ENCODE data around the gene PROX1. TPM values are rescaled to one million over a fixed set of nuclear protein-coding genes. Genes with fewer than 3 reads are reported as not detected.

Gene PROX1
- total and polyA plus RNA-seq, 2 experiments from 2014 or later = 4.8 to 15.7 TPM

DNA sequence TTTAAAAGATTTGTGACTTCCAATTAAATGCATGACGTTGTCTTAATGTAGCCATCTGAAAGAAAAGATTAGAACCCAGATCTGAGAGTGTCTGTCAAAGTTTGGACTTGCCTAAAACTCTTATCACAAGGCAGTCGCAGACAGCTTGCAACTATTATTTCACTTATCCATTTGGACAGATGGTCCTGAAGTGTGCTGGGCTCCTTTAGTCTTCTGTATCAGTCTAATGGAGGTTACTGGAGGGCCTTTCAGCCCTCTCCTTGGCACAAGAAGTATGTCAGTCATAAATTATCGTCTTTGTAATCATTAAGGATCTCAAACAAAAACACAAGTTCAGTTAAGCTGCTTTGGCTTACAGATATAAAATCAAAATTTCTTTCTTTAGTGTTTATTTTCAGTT, 15.5 kb downstream of the PROX1 start:
- DNase-seq (ENCODE audit: low spot score) = no peak
- Histone ChIP-seq H4K20me1 (ENCODE audit: insufficient read depth, poor library complexity, severe bottlenecking) (no peaks in the 10 kb centered on the region), H3K9me2 (replicated peaks; ENCODE audit: insufficient read depth) (no peaks in the 10 kb centered on the region), H3K27ac (no peak overlapping the region), H3K9me3 (ENCODE audit: low read depth) (no peaks in the 10 kb centered on the region), H3K4me2 (no peak overlapping the region), H3K4me3 (no peak overlapping the region), H2AFZ (no peak overlapping the region), H3K27me3 (no peaks in the 10 kb centered on the region), H3K79me2 (no peaks in the 10 kb centered on the region), H3K36me3 (replicated peaks; ENCODE audit: insufficient read depth, low read depth) (no peaks in the 10 kb centered on the region), H3K4me1 (ENCODE audit: insufficient read depth) (peaks cover 14% of the 10 kb centered on the region)
- 63% methylated on average over 3 of the region's 3 CpGs for WGBS (ENCODE audit: low lambda C conversion rate, missing lambda C conversion rate)
- TF ChIP-seq EZH2 (IDR thresholded peaks at IDR 0.05; ENCODE audit: borderline replicate concordance) (no peak), EZH2phosphoT487 (IDR thresholded peaks at IDR 0.05; ENCODE audit: low read depth, severe bottlenecking, unreplicated experiment) (no peak)
- TF ChIP-seq, protein P1, sequence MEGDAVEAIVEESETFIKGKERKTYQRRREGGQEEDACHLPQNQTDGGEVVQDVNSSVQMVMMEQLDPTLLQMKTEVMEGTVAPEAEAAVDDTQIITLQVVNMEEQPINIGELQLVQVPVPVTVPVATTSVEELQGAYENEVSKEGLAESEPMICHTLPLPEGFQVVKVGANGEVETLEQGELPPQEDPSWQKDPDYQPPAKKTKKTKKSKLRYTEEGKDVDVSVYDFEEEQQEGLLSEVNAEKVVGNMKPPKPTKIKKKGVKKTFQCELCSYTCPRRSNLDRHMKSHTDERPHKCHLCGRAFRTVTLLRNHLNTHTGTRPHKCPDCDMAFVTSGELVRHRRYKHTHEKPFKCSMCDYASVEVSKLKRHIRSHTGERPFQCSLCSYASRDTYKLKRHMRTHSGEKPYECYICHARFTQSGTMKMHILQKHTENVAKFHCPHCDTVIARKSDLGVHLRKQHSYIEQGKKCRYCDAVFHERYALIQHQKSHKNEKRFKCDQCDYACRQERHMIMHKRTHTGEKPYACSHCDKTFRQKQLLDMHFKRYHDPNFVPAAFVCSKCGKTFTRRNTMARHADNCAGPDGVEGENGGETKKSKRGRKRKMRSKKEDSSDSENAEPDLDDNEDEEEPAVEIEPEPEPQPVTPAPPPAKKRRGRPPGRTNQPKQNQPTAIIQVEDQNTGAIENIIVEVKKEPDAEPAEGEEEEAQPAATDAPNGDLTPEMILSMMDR (IDR thresholded peaks at IDR 0.05; ENCODE audit: poor library complexity) = no peak

DNA sequence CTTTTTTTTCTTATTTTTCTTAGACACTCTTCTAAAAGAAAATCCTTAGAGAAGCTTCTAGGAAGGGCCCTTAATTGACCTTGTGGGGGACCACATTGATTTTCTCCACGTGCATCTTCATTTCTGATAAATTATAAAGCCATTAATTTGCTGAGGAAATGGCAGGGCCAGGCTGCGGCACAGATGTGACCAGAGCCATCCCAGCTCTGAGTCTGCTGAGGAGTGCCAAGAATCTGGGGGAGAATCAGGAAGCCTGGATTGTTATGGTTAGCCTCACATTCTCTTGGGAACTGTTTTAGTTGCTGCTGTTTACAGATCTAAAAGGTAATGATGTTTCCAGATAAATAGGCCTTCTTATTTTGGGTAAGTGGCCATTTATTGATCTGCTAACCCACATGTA, 16.2 kb downstream of the PROX1 start:
- WGBS (ENCODE audit: low lambda C conversion rate, missing lambda C conversion rate) = 55% methylated on average over 2 of the region's 2 CpGs
- Histone ChIP-seq H3K4me2 (no peak overlapping the region), H3K79me2 (no peaks in the 10 kb centered on the region), H3K4me3 (no peak overlapping the region), H3K9me3 (ENCODE audit: low read depth) (no peaks in the 10 kb centered on the region), H3K9me2 (replicated peaks; ENCODE audit: insufficient read depth) (no peaks in the 10 kb centered on the region), H3K27ac (no peak overlapping the region), H3K27me3 (no peaks in the 10 kb centered on the region), H3K36me3 (replicated peaks; ENCODE audit: insufficient read depth, low read depth) (no peaks in the 10 kb centered on the region), H2AFZ (no peak overlapping the region), H4K20me1 (ENCODE audit: insufficient read depth, poor library complexity, severe bottlenecking) (no peaks in the 10 kb centered on the region), H3K4me1 (ENCODE audit: insufficient read depth) (peaks cover 14% of the 10 kb centered on the region)
- no peak for TF ChIP-seq EZH2phosphoT487 (IDR thresholded peaks at IDR 0.05; ENCODE audit: low read depth, severe bottlenecking, unreplicated experiment)
- TF ChIP-seq EZH2 (IDR thresholded peaks at IDR 0.05; ENCODE audit: borderline replicate concordance) = no peak
- TF ChIP-seq, protein P1 (IDR thresholded peaks at IDR 0.05; ENCODE audit: poor library complexity) = no peak
- no peak for DNase-seq (ENCODE audit: low spot score)

DNA sequence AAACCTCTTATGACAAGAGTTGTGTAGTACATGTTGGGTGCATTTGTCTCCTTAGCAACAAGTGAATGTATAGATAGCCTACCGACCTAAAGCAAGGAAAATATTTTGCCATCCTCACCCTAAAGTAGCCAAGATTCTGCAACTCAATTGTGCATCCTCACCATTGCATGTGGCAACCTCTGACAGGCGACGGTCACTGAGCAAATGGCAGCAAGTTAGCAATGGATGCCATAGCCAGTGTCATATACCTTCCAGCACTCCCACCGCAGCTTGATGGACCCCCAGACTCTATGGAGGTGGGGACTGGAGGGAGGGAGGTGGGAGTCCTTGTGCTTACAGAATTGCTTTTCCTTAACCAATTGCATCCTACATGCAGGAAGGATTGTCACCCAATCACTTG, 17.0 kb downstream of the PROX1 start:
- Histone ChIP-seq H3K4me1 (ENCODE audit: insufficient read depth) (peaks cover 17% of the 10 kb centered on the region), H3K79me2 (no peaks in the 10 kb centered on the region), H3K9me2 (replicated peaks; ENCODE audit: insufficient read depth) (no peaks in the 10 kb centered on the region), H3K9me3 (ENCODE audit: low read depth) (no peaks in the 10 kb centered on the region), H3K4me2 (no peak overlapping the region), H3K36me3 (replicated peaks; ENCODE audit: insufficient read depth, low read depth) (no peaks in the 10 kb centered on the region), H2AFZ (no peak overlapping the region), H3K27ac (no peak overlapping the region), H3K4me3 (no peak overlapping the region), H3K27me3 (no peaks in the 10 kb centered on the region), H4K20me1 (ENCODE audit: insufficient read depth, poor library complexity, severe bottlenecking) (no peaks in the 10 kb centered on the region)
- DNase-seq (ENCODE audit: low spot score) = no peak
- TF ChIP-seq, protein P1 (IDR thresholded peaks at IDR 0.05; ENCODE audit: poor library complexity) = no peak
- TF ChIP-seq EZH2phosphoT487 (IDR thresholded peaks at IDR 0.05; ENCODE audit: low read depth, severe bottlenecking, unreplicated experiment) = no peak
- TF ChIP-seq EZH2 (IDR thresholded peaks at IDR 0.05; ENCODE audit: borderline replicate concordance) = no peak
- WGBS (ENCODE audit: low lambda C conversion rate, missing lambda C conversion rate) = 89% methylated on average over 4 of the region's 4 CpGs

DNA sequence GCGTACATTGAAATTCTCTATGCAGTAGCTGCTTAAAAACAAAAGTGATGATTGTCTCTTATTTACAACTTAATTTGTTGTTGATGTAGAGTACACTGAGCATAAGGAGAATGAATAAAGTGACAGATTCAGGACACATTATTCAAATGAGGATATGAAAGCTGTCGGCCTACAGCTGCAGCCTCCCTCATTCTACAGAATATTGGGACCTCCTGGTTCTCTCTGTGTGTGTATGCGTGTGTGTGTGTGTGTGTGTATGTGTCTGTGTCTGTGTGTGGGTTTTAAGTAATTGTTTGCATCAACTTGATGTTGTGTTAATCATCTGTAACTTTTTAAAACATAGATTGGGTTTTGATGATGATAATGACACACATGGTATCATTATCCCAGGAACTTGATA, 17.9 kb downstream of the PROX1 start:
- WGBS (ENCODE audit: low lambda C conversion rate, missing lambda C conversion rate) = 93% methylated on average over 3 of the region's 3 CpGs
- no peaks in the 10 kb centered on the region for H3K79me2 ChIP-seq

More for the DNA sequence above, 17.9 kb downstream of the PROX1 start:
- H3K9me3 ChIP-seq (ENCODE audit: low read depth) = no peaks in the 10 kb centered on the region
- no peaks in the 10 kb centered on the region for H3K9me2 ChIP-seq (replicated peaks; ENCODE audit: insufficient read depth)
- no peaks in the 10 kb centered on the region for H3K27me3 ChIP-seq
- no peaks in the 10 kb centered on the region for H4K20me1 ChIP-seq (ENCODE audit: insufficient read depth, poor library complexity, severe bottlenecking)
- H3K4me3 ChIP-seq = no peak overlapping the region
- no peak overlapping the region for H2AFZ ChIP-seq
- H3K27ac ChIP-seq = no peak overlapping the region
- DNase-seq (ENCODE audit: low spot score) = no peak
- TF ChIP-seq EZH2phosphoT487 (IDR thresholded peaks at IDR 0.05; ENCODE audit: low read depth, severe bottlenecking, unreplicated experiment) (no peak), EZH2 (IDR thresholded peaks at IDR 0.05; ENCODE audit: borderline replicate concordance) (no peak)
- TF ChIP-seq, protein P1 (IDR thresholded peaks at IDR 0.05; ENCODE audit: poor library complexity) = no peak
- H3K4me2 ChIP-seq = no peak overlapping the region
- H3K4me1 ChIP-seq (ENCODE audit: insufficient read depth) = peaks cover 17% of the 10 kb centered on the region
- H3K36me3 ChIP-seq (replicated peaks; ENCODE audit: insufficient read depth, low read depth) = no peaks in the 10 kb centered on the region
